HEK293 (cell line): ENCODE data around the gene TRPM8.

Experiments
- CTCF ChIP-seq: fragments of 450-650 bp; formaldehyde crosslinking; IDR thresholded peaks from 2 replicates; pipeline ENCODE4 v1.5.1; 2016; ENCODE audit warnings: missing biosample characterization, missing genetic modification characterization
- PBX3 ChIP-seq: sonication (generic); formaldehyde crosslinking; IDR thresholded peaks from 2 replicates; pipeline ENCODE4 v1.8.1; 2022; ENCODE audit warnings: mild to moderate bottlenecking, moderate library complexity, missing genetic modification reagents
- SP2 ChIP-seq: fragments of 450-650 bp; formaldehyde crosslinking; IDR thresholded peaks from 2 replicates; pipeline ENCODE4 v1.5.1; 2016; ENCODE audit warnings: missing biosample characterization, missing genetic modification characterization
- ZBTB8A ChIP-seq: fragments of 450-650 bp; formaldehyde crosslinking; IDR thresholded peaks from 2 replicates; pipeline ENCODE4 v1.5.1; 2016; ENCODE audit warnings: missing biosample characterization, missing genetic modification characterization
- ZIC2 ChIP-seq: fragments of 450-650 bp; formaldehyde crosslinking; IDR thresholded peaks from 2 replicates; pipeline ENCODE4 v1.5.1; 2016; ENCODE audit warnings: missing biosample characterization, missing genetic modification characterization
- ZNF24 ChIP-seq: fragments of 450-650 bp; formaldehyde crosslinking; IDR thresholded peaks from 2 replicates; pipeline ENCODE4 v1.5.1; 2016; ENCODE audit warnings: missing biosample characterization, missing genetic modification characterization
- ZNF280D ChIP-seq: fragments of 450-650 bp; formaldehyde crosslinking; IDR thresholded peaks from 2 replicates; pipeline ENCODE4 v1.5.1; 2016; ENCODE audit warnings: missing biosample characterization, missing genetic modification characterization
- ZNF324 ChIP-seq: fragments of 450-650 bp; formaldehyde crosslinking; IDR thresholded peaks from 2 replicates; pipeline ENCODE4 v1.5.1; 2016; ENCODE audit warnings: missing biosample characterization, missing genetic modification characterization
- ZNF670 ChIP-seq: fragments of 450-650 bp; formaldehyde crosslinking; IDR thresholded peaks from 2 replicates; pipeline ENCODE4 v1.5.1; 2016; ENCODE audit warnings: missing biosample characterization, missing genetic modification characterization, low read depth
- ZNF707 ChIP-seq: fragments of 450-650 bp; formaldehyde crosslinking; IDR thresholded peaks from 2 replicates; pipeline ENCODE4 v1.5.1; 2016; ENCODE audit warnings: missing biosample characterization, missing genetic modification characterization

- no peak for TF ChIP-seq CTCF (tag by site-specific recombination)
- TF ChIP-seq ZNF24 (tag by site-specific recombination): no peak
- TF ChIP-seq ZBTB8A: no peak
- no peak for TF ChIP-seq ZNF707 (tag by site-specific recombination)
- TF ChIP-seq ZNF324 (tag by site-specific recombination): no peak
- TF ChIP-seq ZNF280D (tag by site-specific recombination): no peak
- TF ChIP-seq ZIC2 (tag by site-specific recombination): no peak
- TF ChIP-seq PBX3 (CRISPR knock-in tag): no peak
- no peak for TF ChIP-seq ZNF670
- no peak for TF ChIP-seq SP2 (tag by site-specific recombination)
These were observed 143.1 kb downstream of the TRPM8 start for GRCh38 chr2:234060236-234060635.
